ENCODE data around the gene FCN1. TPM values are rescaled to one million over a fixed set of nuclear protein-coding genes. Genes with fewer than 3 reads are reported as not detected.

FCN1 gene
- total and polyA plus RNA-seq, 9 of the 15 experiments (the other 6 are each of a cell fraction or from before 2014, with no cell fraction given): not detected

- TF ChIP-seq DMBX1 (CRISPR knock-in tag; IDR thresholded peaks at IDR 0.05; ENCODE audit: borderline replicate concordance): no peak
Measured at GRCh38 chr9:134917431-134918373, at the start of gene FCN1 (continued).

DNA sequence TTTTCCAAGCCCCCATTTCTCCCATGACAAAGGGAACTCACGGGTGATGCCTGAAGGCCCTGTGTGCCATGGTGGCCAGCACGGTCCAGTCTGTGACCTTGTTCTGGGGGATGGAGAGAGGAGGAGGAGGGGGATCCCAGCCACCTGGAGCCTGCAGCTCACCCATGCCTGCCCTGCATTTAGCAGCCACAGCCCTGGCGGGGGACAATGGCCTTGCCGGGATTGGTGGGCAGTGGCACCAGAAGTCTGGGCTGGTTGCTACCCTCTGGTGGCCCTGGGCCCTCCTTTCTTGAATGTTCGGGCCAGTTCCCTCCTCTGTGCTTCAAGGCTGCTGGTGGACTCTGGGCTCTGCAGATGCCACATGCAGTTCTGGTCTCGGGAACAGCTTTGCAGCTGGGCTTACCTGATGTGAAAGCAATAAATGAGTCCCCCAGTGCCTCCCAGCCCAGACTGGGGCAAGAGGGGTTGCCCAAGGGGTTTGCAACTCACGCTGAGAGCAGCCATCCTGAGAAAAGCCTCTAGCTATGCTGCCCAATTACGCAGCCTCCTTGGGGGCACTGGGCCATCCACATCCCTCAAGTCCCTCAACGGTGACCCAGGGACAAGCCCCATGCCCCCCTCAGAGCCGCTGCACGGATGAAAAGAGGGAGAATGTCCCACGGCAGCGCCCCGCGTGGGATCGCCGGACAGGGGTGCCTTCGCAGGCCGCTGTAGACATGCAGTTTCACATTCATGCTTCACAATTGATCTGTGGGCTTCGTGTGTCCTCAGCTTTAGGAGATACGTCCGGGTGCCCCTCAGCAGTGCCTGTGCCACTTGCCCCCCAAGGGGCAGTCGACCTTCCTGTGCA lies 49.2 kb upstream of the FCN1 start:
- in situ Hi-C loops (cut with MboI): no loop called here
- no peaks in the 10 kb centered on the region for H3K9me1 ChIP-seq (ENCODE audit: control insufficient read depth, insufficient read depth, low read length)
- H4K20me1 ChIP-seq (replicated peaks; ENCODE audit: control insufficient read depth, insufficient read depth, low read length): peaks cover 4% of the 10 kb centered on the region; the same call in 1 of the 2 replicates
- FAIRE-seq: no peak
- TF ChIP-seq ARID4B (CRISPR knock-in tag; IDR thresholded peaks at IDR 0.05) (no peak), ZNF23 (CRISPR knock-in tag; IDR thresholded peaks at IDR 0.05) (no peak), FIP1L1 (IDR thresholded peaks at IDR 0.05; ENCODE audit: low read depth, low read length, poor library complexity, severe bottlenecking) (no peak), MED1 (CRISPR knock-in tag; IDR thresholded peaks at IDR 0.05; ENCODE audit: borderline replicate concordance) (no peak), NR2C1 (IDR thresholded peaks at IDR 0.05) (no peak), NR2C1 (tag; IDR thresholded peaks at IDR 0.05) (no peak), ZNF224 (CRISPR knock-in tag; IDR thresholded peaks at IDR 0.05) (no peak), ETV6 (IDR thresholded peaks at IDR 0.05; ENCODE audit: borderline replicate concordance in 1 of 2, low read depth in 2 of 2, low read length in 1 of 2) (no peak), ETV6 (CRISPR knock-in tag; IDR thresholded peaks at IDR 0.05; ENCODE audit: borderline replicate concordance) (no peak)
- no peak overlapping the region for H3K4me3 ChIP-seq
- no peak for ATAC-seq
- ChIA-PET POLR2A (interaction anchor here (1.0 kb wide), 1 partner anchor 16 kb away, joined by 3 read pairs; no protein-coding TSS in a partner anchor), CTCF (ENCODE audit: low intra/inter-chr PET ratio) (no interaction called here)
- intact Hi-C loops (cut with micrococcal nuclease): no loop called here
- no peaks in the 10 kb centered on the region for H3K4me1 ChIP-seq (replicated peaks in 1 of 2; ENCODE audit: control insufficient read depth in 2 of 2, insufficient read depth in 2 of 2, low read length in 2 of 2)
- H3K27me3 ChIP-seq (ENCODE audit: control insufficient read depth in 2 of 2, insufficient read depth in 2 of 2, low read length in 2 of 2): peaks cover 0 to 42% of the 10 kb centered on the region in 2 experiments; a peak in 4 of 5 replicates
- 2% methylated on average over 21 of the region's 23 CpGs for WGBS (ENCODE audit: insufficient coverage, low coverage, missing lambda C conversion rate)
- no peak overlapping the region for H3K4me2 ChIP-seq (ENCODE audit: insufficient read depth, low read length)
- H3K27ac ChIP-seq (ENCODE audit: extremely low read depth, low read depth, low read length): no peak overlapping the region
- no peaks in the 10 kb centered on the region for H3K36me3 ChIP-seq (ENCODE audit: control insufficient read depth, insufficient read depth, low read length)
- no peak overlapping the region for H3K9ac ChIP-seq (ENCODE audit: insufficient read depth in 1 of 2, low read depth in 2 of 2, low read length in 2 of 2)
- no peaks in the 10 kb centered on the region for H3K9me3 ChIP-seq (replicated peaks; ENCODE audit: control insufficient read depth, insufficient read depth, low read depth, low read length)
- H3K79me2 ChIP-seq (ENCODE audit: control insufficient read depth, insufficient read depth, low read length): no peaks in the 10 kb centered on the region
- no TSS peak for BruUV-seq (replicated peaks)
- no peak overlapping the region for H2AFZ ChIP-seq (ENCODE audit: low read depth, low read length)
- DNase-seq (ENCODE audit: extremely low read depth in 1 of 4, low spot score in 3 of 4): no peak
